Stimulated activated CD4-positive, alpha-beta T cell treated with anti-CD3 and anti-CD28 coated beads, Interleukin-12 subunit alpha, Interleukin-12 subunit beta, amount 100 ng/mL, for 48 hours (primary cell): ENCODE data around the gene NPLOC4.
"Not testable (repeated sequence)": the region's sequence is repeated elsewhere in the genome, so short reads cannot be mapped to it uniquely, and the experiment has no call there.

Experiments
- DNase-seq, 3 donors: peaks; one replicate each; pipeline ENCODE4 v3.0.0-alpha.2; 2020; ENCODE audit warnings: low read depth in 2 of 3, low spot score in 1 of 3

NPLOC4 gene

DNA sequence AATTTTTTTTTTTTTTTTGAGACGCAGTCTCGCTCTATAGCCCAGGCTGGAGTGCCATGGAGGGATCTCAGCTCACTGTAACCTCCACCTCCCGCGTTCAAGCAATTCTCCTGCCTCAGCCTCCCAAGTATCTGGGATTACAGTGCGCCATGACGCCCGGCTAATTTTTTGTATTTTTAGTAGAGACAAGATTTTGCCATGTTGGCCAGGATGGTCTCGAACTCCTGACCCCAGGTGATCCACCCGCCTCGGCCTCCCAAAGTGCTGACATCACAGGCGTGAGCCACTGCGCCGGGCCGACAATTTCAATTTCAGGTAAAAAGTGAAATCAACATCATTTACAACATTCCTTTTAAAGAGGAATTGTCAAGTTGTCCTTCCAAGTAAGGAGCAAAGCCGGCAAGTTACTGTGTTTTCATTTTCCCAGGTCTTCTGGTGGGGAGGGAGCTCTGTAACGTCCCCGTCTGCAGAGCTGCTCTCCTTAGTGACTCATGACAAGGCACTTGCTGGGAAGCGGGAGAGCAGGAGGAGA is 873 bp downstream of the NPLOC4 start:
- DNase-seq = peak in 1 of 3 donors; percentile 5

DNA sequence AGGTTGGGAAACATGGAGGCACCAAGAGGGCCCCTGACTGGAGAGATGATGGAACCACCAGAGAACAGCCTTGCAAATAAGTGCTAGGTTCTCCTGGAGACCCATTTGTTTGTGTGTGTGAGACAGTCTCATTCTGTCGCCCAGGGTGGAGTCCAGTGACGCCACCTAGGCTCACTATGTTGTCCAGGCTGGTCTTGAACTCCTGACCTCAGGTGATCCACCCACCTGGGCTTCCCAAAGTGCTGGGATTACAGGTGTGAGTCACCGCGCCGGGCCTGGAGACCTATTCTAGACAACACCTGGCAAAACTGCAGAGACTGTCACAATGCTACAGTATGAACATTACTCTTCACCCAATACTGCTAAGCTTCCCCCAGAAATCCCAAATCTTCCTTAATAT is 1.5 kb downstream of the NPLOC4 start:
- no peak for DNase-seq

DNA sequence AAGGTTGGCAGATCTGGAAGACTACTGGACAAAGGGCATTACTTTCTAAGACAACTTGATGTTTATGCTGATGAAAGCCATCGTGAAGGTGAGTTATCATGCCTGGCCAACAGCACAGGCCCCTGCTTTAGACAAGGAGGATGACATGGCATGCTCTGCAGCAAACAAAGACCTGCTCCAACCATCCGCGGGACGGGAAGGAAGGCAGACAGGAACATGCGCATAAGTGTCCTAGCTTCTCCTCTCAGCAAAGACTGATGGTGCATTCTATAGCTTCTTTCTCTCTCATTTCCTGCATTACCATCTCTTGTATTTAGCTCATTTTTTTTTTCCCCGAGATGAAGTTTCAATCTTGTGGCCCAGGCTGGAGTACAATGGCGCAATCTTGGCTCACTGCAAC is 5.4 kb downstream of the NPLOC4 start:
- DNase-seq = no peak

- no peak for DNase-seq
These were observed 6.6 kb downstream of the NPLOC4 start for GRCh38 chr17:81630274-81630673.

DNA sequence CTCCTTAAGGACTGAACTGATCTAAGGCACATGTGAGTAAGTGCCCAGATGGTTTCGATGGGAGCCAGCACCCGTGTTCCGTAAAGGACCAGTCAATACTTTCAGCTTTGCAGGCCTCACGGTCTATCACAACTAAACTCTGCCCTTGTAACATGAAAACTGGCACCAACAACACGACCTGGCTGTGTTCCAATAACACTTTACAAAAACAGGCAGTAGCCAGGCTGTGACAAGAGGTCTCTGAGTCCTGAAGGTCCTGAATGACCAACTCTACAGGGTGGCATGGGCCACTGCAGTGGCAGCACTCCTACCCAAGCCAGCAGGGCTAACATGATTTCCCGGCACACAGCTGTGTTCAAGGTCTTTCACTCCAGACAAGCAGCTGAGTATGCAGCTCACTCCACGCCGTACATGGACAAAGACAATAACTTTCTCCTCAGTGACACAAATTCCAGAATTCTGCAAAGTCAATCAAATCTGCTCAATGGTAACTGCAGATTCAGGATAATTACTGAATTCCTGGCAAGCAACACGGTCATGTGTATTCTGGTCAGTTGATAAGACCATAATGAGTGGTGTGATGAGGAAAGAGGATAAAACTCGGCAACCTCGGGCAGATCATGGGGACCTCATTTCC is 15.3 kb downstream of the NPLOC4 start:
- no peak for DNase-seq

GRCh38 chr17:81618307-81618706 is 18.6 kb downstream of the NPLOC4 start:
- DNase-seq = not testable (repeated sequence)

- DNase-seq = no peak
These were observed 20.0 kb downstream of the NPLOC4 start for GRCh38 chr17:81616877-81617276.

GRCh38 chr17:81615401-81615930 is 21.4 kb downstream of the NPLOC4 start:
- no peak for DNase-seq

DNA sequence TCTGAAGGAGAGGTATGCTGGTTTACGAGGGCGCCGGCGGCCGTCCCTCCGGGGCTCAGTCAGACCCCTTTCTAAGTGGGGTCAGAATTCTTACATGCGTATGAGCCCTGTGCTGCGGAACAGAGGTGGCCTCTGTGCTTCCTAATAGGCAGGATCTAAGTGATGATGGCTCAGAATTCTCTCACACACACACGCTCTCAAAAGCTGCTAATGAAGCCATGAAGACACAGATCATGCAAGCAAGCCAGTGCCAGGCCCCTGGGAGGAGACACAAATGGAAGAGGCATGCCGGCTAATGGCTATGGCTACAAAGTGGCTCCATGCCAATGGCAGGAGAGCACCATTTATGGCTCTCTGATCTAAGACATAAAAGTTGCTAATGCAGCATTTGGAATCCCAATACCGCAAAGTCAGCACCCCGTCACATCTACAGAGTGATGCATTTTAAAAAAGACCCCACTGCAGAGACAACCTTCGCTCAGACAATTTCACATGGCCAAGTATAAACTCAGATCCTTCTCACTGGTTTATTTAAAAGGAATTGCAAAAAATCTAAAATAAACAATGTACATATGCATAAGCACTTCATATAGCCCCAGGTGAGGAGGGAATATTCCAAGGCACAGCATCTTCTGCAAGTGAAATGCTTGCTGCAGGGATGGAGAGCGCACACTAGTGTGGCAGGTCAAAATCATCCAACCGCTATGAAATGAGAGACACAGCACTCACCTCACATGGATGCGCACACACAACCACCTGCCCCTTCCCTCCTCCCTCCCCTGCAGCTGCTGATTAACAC is 24.5 kb downstream of the NPLOC4 start:
- DNase-seq = no peak

DNA sequence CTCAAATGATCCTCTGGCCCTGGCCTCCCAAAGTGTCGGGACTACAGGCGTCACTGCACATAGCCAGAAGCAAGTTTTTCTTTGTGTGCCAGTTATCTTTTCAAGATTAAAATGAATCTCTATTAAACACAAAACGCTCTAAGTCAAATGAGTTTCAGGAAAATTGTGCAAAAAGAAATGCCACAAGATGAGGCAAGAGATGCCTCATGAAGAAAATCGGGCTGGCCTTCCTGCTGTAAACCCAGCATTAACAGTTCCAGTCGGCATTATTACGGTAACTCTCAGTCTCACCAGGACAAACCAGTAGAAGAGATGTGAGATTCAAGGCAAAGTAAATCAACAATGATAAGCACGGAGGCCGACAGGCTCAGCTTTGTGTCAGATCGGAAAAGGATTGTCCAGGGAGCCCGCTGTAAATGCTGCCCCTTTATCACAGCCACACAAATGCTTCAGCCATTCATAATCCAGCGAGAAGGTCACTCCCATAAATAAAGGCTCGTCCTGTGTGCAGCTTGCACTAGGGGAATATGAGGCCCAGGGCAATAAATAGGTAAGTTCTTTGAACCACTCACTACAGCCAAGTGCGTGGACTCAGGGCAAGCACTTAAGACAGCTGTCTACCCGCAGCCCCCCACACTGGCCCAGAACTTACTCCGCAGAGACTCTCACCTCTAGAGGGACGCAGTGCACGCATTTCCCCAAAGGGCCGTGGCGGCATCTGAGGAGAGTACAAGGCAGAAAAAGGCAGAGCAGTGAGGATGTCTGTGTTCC is 27.2 kb downstream of the NPLOC4 start:
- no peak for DNase-seq

DNA sequence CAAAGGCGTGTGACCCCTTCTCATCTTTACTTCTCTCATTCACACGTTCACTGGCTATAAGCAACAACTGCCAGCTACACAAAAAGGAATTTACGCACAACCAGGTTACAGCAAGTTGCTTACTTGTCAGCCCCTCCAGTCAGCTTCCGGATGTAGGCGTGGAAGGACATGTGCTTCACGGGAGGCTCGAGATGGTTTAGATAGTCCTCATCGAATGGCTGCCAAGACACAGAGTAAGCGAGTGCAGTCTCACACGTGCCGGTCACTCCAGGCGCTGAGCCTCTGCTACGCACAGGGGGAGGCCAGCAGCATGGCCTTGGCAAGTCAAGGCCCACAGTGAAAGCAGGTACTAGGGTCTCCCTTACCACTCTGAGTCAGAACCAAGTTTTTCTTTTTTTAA is 28.3 kb downstream of the NPLOC4 start:
- no peak for DNase-seq

- DNase-seq = no peak
These were observed 28.8 kb downstream of the NPLOC4 start for GRCh38 chr17:81608082-81608481.

DNA sequence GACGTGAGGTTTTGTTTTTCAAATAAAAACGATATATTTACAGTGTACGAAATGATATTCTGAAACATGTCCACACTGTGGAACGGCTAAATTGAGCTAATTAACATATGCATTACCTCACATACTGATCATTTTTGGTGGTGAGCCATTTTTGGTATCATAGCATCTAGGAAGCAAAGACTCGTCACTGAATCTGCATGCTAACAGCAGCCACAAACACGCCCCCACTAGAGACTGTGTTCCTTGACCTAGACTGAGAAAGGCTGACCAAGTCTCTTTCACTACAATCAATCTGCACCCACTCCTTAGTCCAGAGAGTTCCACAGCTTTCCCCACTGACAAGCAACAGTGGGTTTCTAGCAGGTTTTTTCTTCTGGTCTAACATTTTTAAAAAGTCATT is 29.5 kb downstream of the NPLOC4 start:
- no peak for DNase-seq

DNA sequence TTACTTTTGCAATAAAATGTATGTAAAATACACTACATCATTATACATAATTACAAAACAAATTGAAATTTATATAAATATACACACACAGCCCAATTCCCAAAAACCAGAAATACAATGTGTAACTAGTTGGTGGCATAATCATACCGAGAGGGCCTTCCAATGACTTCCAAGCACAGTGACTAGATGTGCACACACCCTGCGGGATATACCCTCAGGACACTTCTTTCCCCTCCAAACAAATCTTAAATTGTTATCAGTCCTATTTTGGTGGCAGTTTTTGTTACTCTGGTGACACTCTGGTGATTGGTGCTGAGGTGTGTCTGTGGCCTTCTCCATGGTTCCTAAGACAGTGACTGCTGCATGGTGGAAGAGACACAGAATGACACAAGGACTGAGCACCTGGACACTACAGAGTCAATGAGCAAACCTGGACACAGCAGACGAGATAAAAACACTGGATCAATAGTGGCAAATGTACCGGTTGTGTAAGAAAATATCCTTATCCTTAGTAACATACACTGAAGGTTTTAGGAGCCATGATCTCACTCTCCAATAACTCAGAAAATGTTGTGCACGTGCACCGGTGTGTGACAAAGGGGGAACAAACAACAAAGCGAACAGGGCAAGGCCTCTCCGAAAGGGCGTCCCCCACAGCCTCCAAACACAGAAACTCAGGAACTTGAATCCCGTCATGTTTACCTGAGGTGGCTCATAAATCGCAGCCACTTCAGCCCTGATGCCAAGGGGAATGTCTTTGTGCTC is 32.9 kb downstream of the NPLOC4 start:
- DNase-seq = no peak

- DNase-seq = peak in 1 of 3 donors; percentile 43
These were observed 35.3 kb downstream of the NPLOC4 start for GRCh38 chr17:81601525-81602120.

DNA sequence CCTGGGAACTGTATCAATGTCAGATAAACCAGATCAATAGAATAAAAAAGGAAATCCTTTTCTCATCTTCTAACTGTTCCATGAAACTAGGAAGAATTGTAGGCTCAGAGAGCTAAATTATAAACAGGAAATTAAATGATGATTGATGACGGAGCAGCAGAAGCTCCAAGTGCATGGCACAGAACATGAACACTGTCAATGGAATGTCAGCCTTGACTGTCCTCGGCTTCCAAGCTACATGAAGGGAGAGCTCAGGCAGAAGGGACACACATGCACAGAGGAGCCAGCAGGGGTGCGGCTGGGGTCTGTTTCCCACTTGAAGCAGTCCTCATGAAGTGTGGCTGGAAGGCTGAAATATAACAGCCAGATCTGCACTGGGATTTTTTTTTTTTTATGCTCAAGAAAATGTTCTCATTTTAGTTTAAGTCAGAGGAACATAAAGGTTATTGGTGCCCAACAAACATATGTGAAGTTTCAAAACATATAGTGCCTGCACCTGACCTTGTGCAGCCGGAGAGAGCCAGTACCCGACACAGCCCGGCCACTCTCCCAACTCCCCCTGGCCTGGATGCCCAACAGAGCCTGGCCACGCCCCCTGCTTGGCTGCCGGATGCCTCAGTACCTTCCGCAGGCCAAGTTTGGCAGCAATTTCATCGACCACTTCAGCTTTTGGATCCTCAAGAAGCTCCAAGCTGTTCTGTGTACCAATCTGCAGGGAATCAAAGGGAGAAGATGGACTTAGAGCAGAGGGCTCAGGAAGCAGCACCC is 37.0 kb downstream of the NPLOC4 start:
- no peak for DNase-seq

- no peak for DNase-seq
These were observed 43.6 kb downstream of the NPLOC4 start for GRCh38 chr17:81593105-81593871.

- DNase-seq = no peak
These were observed 44.9 kb downstream of the NPLOC4 start for GRCh38 chr17:81591971-81592370.

DNA sequence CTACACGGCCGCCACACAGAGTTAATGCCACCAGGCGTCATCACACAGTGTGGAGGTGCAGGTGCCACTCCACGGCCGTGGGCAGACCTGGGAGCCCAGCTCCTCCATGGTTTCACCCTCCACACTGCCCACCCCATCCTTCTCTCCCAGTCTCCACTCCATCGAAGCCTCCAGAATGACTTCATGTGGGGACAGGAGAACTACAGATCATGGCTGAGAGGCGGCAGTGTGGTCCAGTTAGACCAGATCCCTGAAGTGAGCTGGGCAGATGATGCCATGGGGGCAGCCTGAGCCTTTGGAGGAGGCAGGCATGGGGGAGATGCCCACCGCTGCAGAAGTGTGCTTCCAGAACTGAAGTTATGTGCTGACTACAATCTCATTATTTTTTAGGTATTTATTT is 46.8 kb downstream of the NPLOC4 start:
- no peak for DNase-seq
